HCT116 (cell line): Measurements from ENCODE around the gene PLCE1. TPM values are rescaled to one million over a fixed set of nuclear protein-coding genes. Genes with fewer than 3 reads are reported as not detected.

Experiments
- ATAC-seq: fragments of 200-7000 bp; cut with Tn5 transposase; 2 replicates; pipeline ENCODE4 v1.9.1; 2020; ENCODE audit warnings: mild to moderate bottlenecking, moderate library complexity
- BruUV-seq: library from RNA; stranded (reverse); fragments of 400-500 nt; replicated peaks from 2 replicates; lab custom pipeline; 2021; lab: Mats Ljungman, UMichigan
- CTCF ChIA-PET: fragments of 300-600 bp; sonication (Branson Sonifier 250); formaldehyde crosslinking; loops from one replicate; lab custom pipeline; 2021; ENCODE audit warnings: antibody characterized with exemption; lab: Charles Lee
- POLR2A ChIA-PET: fragments of 300-600, 350-600 bp; sonication (Branson Sonifier 250); formaldehyde crosslinking; loops from one replicate; lab custom pipeline; 2021; ENCODE audit warnings: antibody characterized with exemption; lab: Charles Lee
- RAD21 ChIA-PET, 2 experiments: fragments of 300-600 bp; sonication (Branson Sonifier 250); formaldehyde crosslinking; loops; one replicate each; lab custom pipeline; 2023; ENCODE audit warnings: low total read pairs in 2 of 2; ENCODE audit not compliant: uncharacterized antibody in 2 of 2, unreplicated experiment in 2 of 2, low non-redundant PET in 1 of 2; lab: Charles Lee
- DNase-seq: peaks from one replicate; pipeline ENCODE4 v3.0.0-alpha.2; 2010; ENCODE audit warnings: low read depth, low spot score
- H2AFZ ChIP-seq: fragments of 200-600 bp; shearing (Covaris generic), sonication (generic); 2 replicates; pipeline ENCODE4 v1.6.1; 2017; ENCODE audit warnings: low read depth, mixed run types, mixed read lengths, antibody characterized with exemption, low read length; ENCODE audit not compliant: poor library complexity, severe bottlenecking
- H3K27ac ChIP-seq: 2 replicates; pipeline ENCODE4 v1.5.1; 2012; ENCODE audit warnings: low read depth, low read length
- H3K27me3 ChIP-seq: fragments of 200-600 bp; sonication (generic); 2 replicates; pipeline ENCODE4 v1.6.1; 2016; ENCODE audit warnings: mixed run types, low read length, mixed read lengths; ENCODE audit not compliant: insufficient read depth
- H3K36me3 ChIP-seq, 2 experiments: fragments of 200-500 bp in 1 of 2; fragments of 200-600 bp in 1 of 2; sonication (Bioruptor generic) in 1 of 2; sonication (generic) in 1 of 2; 2 replicates each; pipeline versions ENCODE4 v1.5.1 to v1.6.1; 2014 to 2016; ENCODE audit warnings: low read length in 2 of 2, inconsistent platforms in 1 of 2, mixed read lengths in 1 of 2, mixed run types in 1 of 2; ENCODE audit not compliant: insufficient read depth in 2 of 2, control insufficient read depth in 1 of 2
- H3K4me1 ChIP-seq, 2 experiments: fragments of 200-600 bp in 1 of 2; sonication (generic) in 1 of 2; 2 replicates each; pipeline versions ENCODE4 v1.5.1 to v1.6.1; 2012 to 2017; ENCODE audit warnings: low read length in 2 of 2, inconsistent platforms in 1 of 2, mild to moderate bottlenecking in 1 of 2, mixed read lengths in 1 of 2, mixed run types in 1 of 2, moderate library complexity in 1 of 2; ENCODE audit not compliant: insufficient read depth in 2 of 2, control insufficient read depth in 1 of 2
- H3K4me2 ChIP-seq: fragments of 200-600 bp; sonication (generic); 2 replicates; pipeline ENCODE4 v1.6.1; 2017; ENCODE audit warnings: mixed run types, low read length, mixed read lengths
- H3K4me3 ChIP-seq, 2 experiments: fragments of 200-600 bp in 1 of 2; sonication (generic) in 1 of 2; replicated peaks in 1 of 2; 2 replicates each; pipeline ENCODE4 v1.5.1; 2011 to 2016; ENCODE audit warnings: low read length in 2 of 2, control low read depth in 1 of 2, low read depth in 1 of 2, mild to moderate bottlenecking in 1 of 2, mixed read lengths in 1 of 2, mixed run types in 1 of 2
- H3K79me2 ChIP-seq: fragments of 200-600 bp; sonication (generic); 2 replicates; pipeline ENCODE4 v1.6.1; 2017; ENCODE audit warnings: mild to moderate bottlenecking, mixed run types, low read length, moderate library complexity, mixed read lengths; ENCODE audit not compliant: insufficient read depth
- H3K9ac ChIP-seq: fragments of 200-600 bp; sonication (generic); 2 replicates; pipeline ENCODE4 v1.6.1; 2016; ENCODE audit warnings: low read length, mixed read lengths
- H3K9me2 ChIP-seq: fragments of 200-600 bp; sonication (generic), shearing (Covaris generic); 2 replicates; pipeline ENCODE4 v1.6.1; 2017; ENCODE audit warnings: mixed run types, mild to moderate bottlenecking, moderate library complexity; ENCODE audit not compliant: insufficient read depth
- H3K9me3 ChIP-seq, 2 experiments: fragments of 200-500 bp in 1 of 2; fragments of 200-600 bp in 1 of 2; sonication (Bioruptor generic) in 1 of 2; sonication (generic) in 1 of 2; 2 replicates each; pipeline ENCODE4 v1.6.1; 2014 to 2017; ENCODE audit warnings: low read length in 2 of 2, mixed read lengths in 2 of 2, inconsistent platforms in 1 of 2, low read depth in 1 of 2, mild to moderate bottlenecking in 1 of 2, mixed run types in 1 of 2, moderate library complexity in 1 of 2; ENCODE audit not compliant: control insufficient read depth in 1 of 2, insufficient read depth in 1 of 2
- H4K20me1 ChIP-seq: fragments of 200-600 bp; sonication (generic), shearing (Covaris generic); 2 replicates; pipeline ENCODE4 v1.6.1; 2017; ENCODE audit warnings: mixed run types, mild to moderate bottlenecking, moderate library complexity; ENCODE audit not compliant: insufficient read depth
- ATF3 ChIP-seq: IDR thresholded peaks from 2 replicates; pipeline ENCODE4 v1.6.1; 2012
- CBX3 ChIP-seq: IDR thresholded peaks from 2 replicates; pipeline ENCODE4 v1.6.1; 2012; ENCODE audit warnings: low read depth
- CTCF ChIP-seq, 3 experiments: fragments of 200-600 bp in 1 of 3; sonication (generic) in 1 of 3; IDR thresholded peaks in 2 of 3; conservative IDR thresholded peaks in 1 of 3; 2 replicates each; pipeline ENCODE4 v1.5.1; 2012 to 2017; ENCODE audit warnings: low read depth in 2 of 3, low read length in 2 of 3, antibody characterized with exemption in 1 of 3, borderline replicate concordance in 1 of 3, control low read depth in 1 of 3, mild to moderate bottlenecking in 1 of 3, mixed read lengths in 1 of 3, mixed run types in 1 of 3, moderate library complexity in 1 of 3; ENCODE audit not compliant: insufficient read depth in 1 of 3
- ELF1 ChIP-seq: IDR thresholded peaks from 2 replicates; pipeline ENCODE4 v1.6.1; 2012; ENCODE audit warnings: low read depth, borderline replicate concordance
- EZH2phosphoT487 ChIP-seq: fragments of 200-600 bp; IDR thresholded peaks from 2 replicates; pipeline ENCODE4 v1.6.1; 2018; ENCODE audit warnings: antibody characterized with exemption, borderline replicate concordance
- FOSL1 ChIP-seq: IDR thresholded peaks from 2 replicates; pipeline ENCODE4 v1.6.1; 2012; ENCODE audit warnings: low read depth
- JUND ChIP-seq: IDR thresholded peaks from 2 replicates; pipeline ENCODE4 v1.6.1; 2012
- MAX ChIP-seq: IDR thresholded peaks from 2 replicates; pipeline ENCODE4 v1.6.1; 2012
- POLR2A ChIP-seq: IDR thresholded peaks from 2 replicates; pipeline ENCODE4 v1.7.0; 2011; ENCODE audit warnings: borderline replicate concordance; ENCODE audit not compliant: insufficient read depth, insufficient read length; ENCODE audit errors: extremely low read depth
- POLR2AphosphoS5 ChIP-seq: IDR thresholded peaks from 2 replicates; pipeline ENCODE4 v1.6.1; 2011; ENCODE audit warnings: mild to moderate bottlenecking, low read depth, low read length, moderate library complexity
- RAD21 ChIP-seq: IDR thresholded peaks from 2 replicates; pipeline ENCODE4 v1.6.1; 2012; ENCODE audit warnings: low read depth, mild to moderate bottlenecking
- REST ChIP-seq: IDR thresholded peaks from 2 replicates; pipeline ENCODE4 v1.6.1; 2012; ENCODE audit warnings: low read depth
- SP1 ChIP-seq: IDR thresholded peaks from 2 replicates; pipeline ENCODE4 v1.6.1; 2012; ENCODE audit warnings: low read depth
- SRF ChIP-seq: IDR thresholded peaks from 2 replicates; pipeline ENCODE4 v1.6.1; 2012; ENCODE audit warnings: low read depth
- TCF7L2 ChIP-seq: IDR thresholded peaks from 2 replicates; pipeline ENCODE4 v1.7.0; 2011; ENCODE audit warnings: borderline replicate concordance, inconsistent platforms; ENCODE audit not compliant: insufficient read depth, insufficient read length; ENCODE audit errors: extremely low read depth
- YY1 ChIP-seq: IDR thresholded peaks from 2 replicates; pipeline ENCODE4 v1.6.1; 2011; ENCODE audit warnings: low read length, low read depth, moderate library complexity, mild to moderate bottlenecking; ENCODE audit not compliant: insufficient replicate concordance; ENCODE audit errors: extremely low read depth
- ZBTB33 ChIP-seq: IDR thresholded peaks from 2 replicates; pipeline ENCODE4 v1.6.1; 2011; ENCODE audit warnings: mild to moderate bottlenecking, low read length, moderate library complexity; ENCODE audit not compliant: insufficient replicate concordance; ENCODE audit errors: extremely low read depth
- ZFX ChIP-seq: fragments of 450-650 bp; IDR thresholded peaks from 2 replicates; pipeline ENCODE4 v1.6.1; 2017
- ZNF274 ChIP-seq: fragments of 200-500 bp; sonication (Bioruptor generic); IDR thresholded peaks from 2 replicates; pipeline ENCODE4 v1.6.1; 2014; ENCODE audit warnings: mild to moderate bottlenecking, low read depth, low read length, inconsistent platforms
- intact Hi-C: fragments of 100-400 bp; cut with micrococcal nuclease; formaldehyde crosslinking; loops from 2 replicates; pipeline ENCODE4 v1.10.0; 2022
- total RNA-seq: library from RNA; stranded (reverse); gene quantifications from one replicate; pipeline ENCODE4 v1.2.1, GENCODE V29; 2021; ENCODE audit not compliant: unreplicated experiment

Gene PLCE1
- total RNA-seq, 1 experiment from 2014 or later = 2.5 TPM

GRCh38 chr10:93980486-93980885 lies 13.2 kb upstream of the PLCE1 start (continued):
- no peak for TF ChIP-seq ATF3
- TF ChIP-seq CBX3 = no peak
- TF ChIP-seq ZNF274 = no peak

GRCh38 chr10:93991114-93991513 lies 2.6 kb upstream of the PLCE1 start:
- ATAC-seq = no peak
- RAD21 ChIA-PET = interaction anchor here in 1 of 2 experiments (1.0 kb wide), 1 partner anchor 74 kb away, joined by 3 read pairs; no protein-coding TSS in a partner anchor
- H3K27ac ChIP-seq = no peak overlapping the region

More at GRCh38 chr10:93991114-93991513, 2.6 kb upstream of the PLCE1 start:
- intact Hi-C loops = loop anchor here (5.0 kb wide), 1 partner anchor 51 kb away; no protein-coding TSS in a partner anchor
- Histone ChIP-seq H3K4me3 (no peak overlapping the region), H3K9me2 (no peaks in the 10 kb centered on the region), H3K36me3 (no peaks in the 10 kb centered on the region), H3K4me1 (peaks cover 24 to 36% of the 10 kb centered on the region in 2 experiments), H2AFZ (peak overlapping the region; percentile 81), H3K4me2 (no peak overlapping the region), H3K27me3 (no peaks in the 10 kb centered on the region), H4K20me1 (no peaks in the 10 kb centered on the region), H3K9me3 (no peaks in the 10 kb centered on the region), H3K9ac (no peak overlapping the region), H3K79me2 (no peaks in the 10 kb centered on the region)
- CTCF ChIA-PET = interaction anchor here (0.9 kb wide), 1 partner anchor 16 kb away, joined by 3 read pairs; no protein-coding TSS in a partner anchor
- no peak for TF ChIP-seq EZH2phosphoT487
- TF ChIP-seq ELF1 = no peak
- no peak for TF ChIP-seq RAD21
- no peak for TF ChIP-seq REST
- TF ChIP-seq SRF = no peak
- no peak for TF ChIP-seq SP1
- TF ChIP-seq TCF7L2 = no peak
- TF ChIP-seq POLR2A = no peak
- no peak for TF ChIP-seq ZBTB33
- TF ChIP-seq JUND = no peak
- TF ChIP-seq MAX = no peak
- TF ChIP-seq CTCF (IDR thresholded peaks at IDR 0.05 in 2 of 3, conservative IDR thresholded peaks at IDR 0.05 in 1 of 3; ENCODE audit: borderline replicate concordance in 1 of 3, insufficient read depth in 1 of 3, low read depth in 2 of 3, low read length in 2 of 3) = no peak
- no peak for TF ChIP-seq ZFX
- TF ChIP-seq YY1 = no peak
- TF ChIP-seq FOSL1 = no peak
- no peak for TF ChIP-seq POLR2AphosphoS5
- DNase-seq = no peak
- POLR2A ChIA-PET = no interaction called here
- BruUV-seq = no TSS peak
